ENCODE data around the gene SPACA6. TPM values are rescaled to one million over a fixed set of nuclear protein-coding genes. Genes with fewer than 3 reads are reported as not detected.

Gene SPACA6
- total RNA-seq, 1 experiment from 2014 or later, result 18.9 TPM

- H3K23me2 ChIP-seq (ENCODE audit: insufficient read length, low read depth, low read length, poor library complexity, severe bottlenecking), result no peaks in the 10 kb centered on the region
- H3K27me3 Mint-ChIP-seq (ENCODE audit: low read depth), result peaks cover 43% of the 10 kb centered on the region
- no peaks in the 10 kb centered on the region for H3K79me2 ChIP-seq (ENCODE audit: insufficient read depth, low read length)
- H3K27ac ChIP-seq (ENCODE audit: insufficient read length, low read depth, low read length), result no peak overlapping the region
- H3T11ph ChIP-seq (ENCODE audit: low read length), result no peak overlapping the region
- no peaks in the 10 kb centered on the region for H4K20me1 ChIP-seq (ENCODE audit: control insufficient read depth, insufficient read depth, insufficient read length)
- WGBS (ENCODE audit: extremely low coverage, insufficient read length, low lambda C conversion rate), result no CpG with 5 or more reads among the region's 2 CpGs
- DNase-seq, result no peak
- H3K14ac ChIP-seq (ENCODE audit: insufficient read depth, low read length), result no peak overlapping the region
- no peak overlapping the region for H2BK12ac ChIP-seq (ENCODE audit: insufficient read length, low read depth, low read length)
- H3K36me3 Mint-ChIP-seq (ENCODE audit: insufficient read depth in 1 of 3, low read depth in 3 of 3), result peaks cover 10 to 25% (median 13%) of the 10 kb centered on the region in 3 experiments
- no peaks in the 10 kb centered on the region for H3K4me1 ChIP-seq (ENCODE audit: insufficient read depth, low read length)
- no peak overlapping the region for H3K27ac Mint-ChIP-seq
- no peak overlapping the region for H3K9ac ChIP-seq (ENCODE audit: extremely low read depth, insufficient read length, low read length)
- H3K9me3 ChIP-seq (ENCODE audit: control insufficient read depth, low read depth, low read length), result no peaks in the 10 kb centered on the region
- H3K56ac ChIP-seq (ENCODE audit: insufficient read length, low read depth, low read length), result no peak overlapping the region
- no peak overlapping the region for H3K4me3 Mint-ChIP-seq
- H4K5ac ChIP-seq (ENCODE audit: insufficient read length, low read depth, low read length), result no peak overlapping the region
- H2BK20ac ChIP-seq (ENCODE audit: low read depth, low read length, poor library complexity, severe bottlenecking), result no peak overlapping the region
- no peak overlapping the region for H3K4ac ChIP-seq (ENCODE audit: low read depth, low read length)
- no peak overlapping the region for H2AK5ac ChIP-seq (ENCODE audit: insufficient read length, low read length)
- H2AFZ ChIP-seq (ENCODE audit: low read length), result no peak overlapping the region
- H4K91ac ChIP-seq (ENCODE audit: insufficient read length, low read depth, low read length), result no peak overlapping the region
- H3K79me1 ChIP-seq (ENCODE audit: insufficient read depth, low read depth, low read length, poor library complexity, severe bottlenecking), result no peaks in the 10 kb centered on the region
- no peak overlapping the region for H3K4me2 ChIP-seq (ENCODE audit: insufficient read depth, insufficient read length, low read length)
- no peak overlapping the region for H2BK120ac ChIP-seq (ENCODE audit: low read depth, low read length, poor library complexity, severe bottlenecking)
- H3K27me3 ChIP-seq (ENCODE audit: insufficient read depth, low read length), result no peaks in the 10 kb centered on the region; the same call in 1 of the 2 replicates
- peaks cover 4% of the 10 kb centered on the region in 2 experiments; a peak in 3 of 4 replicates for H3K4me1 Mint-ChIP-seq
- H2BK15ac ChIP-seq (ENCODE audit: low read depth, low read length), result no peak overlapping the region
- H4K8ac ChIP-seq (replicated peaks; ENCODE audit: insufficient read length, low read depth, low read length), result no peak overlapping the region
- H2BK5ac ChIP-seq (ENCODE audit: insufficient read length, low read length), result no peak overlapping the region
- H3K9me3 Mint-ChIP-seq, result peaks cover 0 to 19% of the 10 kb centered on the region in 2 experiments; a peak in 3 of 5 replicates
- no peak overlapping the region for H3K18ac ChIP-seq (ENCODE audit: insufficient read length, low read depth, low read length)
- no peak overlapping the region for H3K23ac ChIP-seq (ENCODE audit: insufficient read length, low read depth, low read length)
- TF ChIP-seq CTCF (conservative IDR thresholded peaks at IDR 0.05), result no peak
These were observed 17.0 kb downstream of the SPACA6 start for GRCh38 chr19:51710163-51710562.
